ENCODE measurements around the gene RHBG. TPM values are rescaled to one million over a fixed set of nuclear protein-coding genes. Genes with fewer than 3 reads are reported as not detected.

Gene RHBG
- total and polyA plus RNA-seq, 7 experiments from 2014 or later: not detected

DNA sequence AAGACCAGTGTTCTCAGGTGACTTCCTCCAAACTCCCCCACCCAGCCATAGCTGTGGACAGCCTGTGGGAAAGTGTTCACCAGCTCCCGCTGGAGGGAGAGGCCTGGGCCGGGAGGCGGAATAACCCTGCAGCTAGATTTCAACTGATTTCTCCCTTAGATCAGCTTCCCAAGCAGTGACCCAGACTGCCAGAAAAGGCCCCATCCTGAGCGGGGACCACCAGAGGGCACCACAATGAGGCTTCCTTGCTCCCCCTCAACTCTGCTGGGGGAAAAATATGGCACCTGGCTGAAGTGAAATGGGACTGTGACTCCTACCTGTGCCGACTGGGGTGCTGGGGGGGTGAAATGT is 50.8 kb downstream of the RHBG start:
- peak overlapping the region; percentile 77 for H3K4me3 ChIP-seq (ENCODE audit: low read length)
- POLR2A ChIA-PET: interaction anchor here (0.7 to 1.1 kb wide), 2 partner anchors 75 to 1781 kb away, joined by 3 read pairs; no protein-coding TSS in a partner anchor
- ATAC-seq: peak; percentile 43
- H3K27me3 ChIP-seq (ENCODE audit: control insufficient read depth in 2 of 2, insufficient read depth in 2 of 2, low read length in 2 of 2): peaks cover 0 to 32% of the 10 kb centered on the region in 2 donors
- Mint-ChIP-seq H3K27ac (no peak overlapping the region), H3K4me1 (peaks cover 9 to 28% (median 16%) of the 10 kb centered on the region in 7 donors), H3K4me3 (peak overlapping the region; percentile 80 to 94 (median 87)), H3K9me3 (no peaks in the 10 kb centered on the region), H3K27me3 (peaks cover 72 to 92% (median 84%) of the 10 kb centered on the region in 5 donors), H3K36me3 (peaks cover 0 to 7% (median 0%) of the 10 kb centered on the region in 5 donors)
- DNase-seq: peak in 1 of 9 donors; percentile 22
- H3K9me3 ChIP-seq (ENCODE audit: control insufficient read depth in 2 of 3, low read length in 3 of 3): no peaks in the 10 kb centered on the region
- no peak overlapping the region for H3K27ac ChIP-seq (ENCODE audit: low read depth, low read length)
- CTCF ChIA-PET: interaction anchor here (0.6 to 2.8 kb wide), 3 partner anchors 25 to 34 kb away, joined by 4 to 11 read pairs (median 5); no protein-coding TSS in a partner anchor
- peaks cover 15 to 24% of the 10 kb centered on the region in 2 donors for H3K4me1 ChIP-seq (ENCODE audit: control insufficient read depth in 2 of 2, insufficient read depth in 2 of 2, low read length in 2 of 2)
- H3K36me3 ChIP-seq (ENCODE audit: control insufficient read depth in 2 of 3, insufficient read depth in 3 of 3, low read length in 3 of 3): no peaks in the 10 kb centered on the region
- intact Hi-C loops (cut with micrococcal nuclease): loop anchor here (2.0 kb wide), 3 partner anchors 15 to 35 kb away; no protein-coding TSS in a partner anchor

DNA sequence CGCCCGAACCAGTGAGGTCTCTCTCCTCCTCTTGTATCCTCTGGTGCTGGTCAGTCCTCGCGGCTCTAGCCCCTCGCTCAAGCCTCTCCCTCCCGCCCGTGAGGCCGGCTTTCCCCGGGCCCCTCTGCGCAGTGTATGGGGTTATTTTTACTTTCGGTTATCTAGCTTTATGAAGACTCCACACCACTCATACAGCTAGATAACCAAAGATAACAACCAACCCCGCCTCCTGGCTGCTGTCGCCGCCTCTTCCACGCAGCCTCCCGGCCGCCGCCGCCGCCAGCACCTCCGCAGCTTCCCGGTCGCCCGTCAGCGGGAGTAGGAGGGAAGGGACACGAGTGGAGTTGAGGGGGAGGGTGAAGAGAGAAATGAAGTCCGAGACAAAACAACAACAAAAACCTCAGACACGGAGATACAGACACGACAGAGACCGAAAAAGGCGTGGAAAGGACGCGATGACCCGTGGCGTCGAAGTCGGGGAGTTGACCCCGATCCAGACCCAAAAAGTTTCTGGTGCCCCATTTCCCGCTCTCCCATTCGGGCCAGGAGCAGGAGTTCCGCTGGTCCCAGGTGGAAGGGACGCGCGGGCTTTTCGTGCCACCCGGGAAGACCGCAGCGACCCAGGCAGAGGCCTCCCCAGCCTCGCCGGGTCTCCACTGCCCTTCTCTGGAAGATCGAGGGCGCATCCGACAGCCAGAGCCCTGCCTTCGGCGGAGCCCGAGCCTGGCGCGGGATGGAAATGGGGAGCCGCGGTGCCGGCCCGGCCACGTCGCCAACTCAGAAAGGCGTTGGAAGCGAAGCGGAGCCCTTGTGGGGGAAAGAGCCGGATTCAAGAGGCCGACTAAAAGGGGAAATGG is 51.4 kb downstream of the RHBG start:
- peak overlapping the region; percentile 77 for H3K4me3 ChIP-seq (ENCODE audit: low read length)
- intact Hi-C loops (cut with micrococcal nuclease): loop anchor here (2.0 kb wide), 2 partner anchors 14 to 22 kb away; no protein-coding TSS in a partner anchor
- ChIA-PET POLR2A (interaction anchor here (0.7 to 1.1 kb wide), 2 partner anchors 75 to 1781 kb away, joined by 3 read pairs; no protein-coding TSS in a partner anchor), CTCF (interaction anchor here (0.6 to 2.8 kb wide), 3 partner anchors 25 to 35 kb away, joined by 4 to 11 read pairs (median 5); no protein-coding TSS in a partner anchor)
- ATAC-seq (peak; percentile 79), DNase-seq (peak in 8 of 9 donors; percentile 11 to 48 (median 32))
- H3K4me3 Mint-ChIP-seq: peak overlapping the region; percentile 80 to 94 (median 87)
- H3K36me3 Mint-ChIP-seq: peaks cover 0 to 7% (median 0%) of the 10 kb centered on the region in 5 donors
- no peak overlapping the region for H3K27ac ChIP-seq (ENCODE audit: low read depth, low read length)
- H3K4me1 ChIP-seq (ENCODE audit: control insufficient read depth in 2 of 2, insufficient read depth in 2 of 2, low read length in 2 of 2): peaks cover 15 to 24% of the 10 kb centered on the region in 2 donors
- H3K27me3 Mint-ChIP-seq: peaks cover 72 to 92% (median 81%) of the 10 kb centered on the region in 5 donors
- peak overlapping the region in 3 of 9 donors; percentile 60 to 71 (median 65) for H3K27ac Mint-ChIP-seq
- no peaks in the 10 kb centered on the region for H3K9me3 ChIP-seq (ENCODE audit: control insufficient read depth in 2 of 3, low read length in 3 of 3)
- no peaks in the 10 kb centered on the region for H3K36me3 ChIP-seq (ENCODE audit: control insufficient read depth in 2 of 3, insufficient read depth in 3 of 3, low read length in 3 of 3)
- peaks cover 0 to 34% of the 10 kb centered on the region in 2 donors for H3K27me3 ChIP-seq (ENCODE audit: control insufficient read depth in 2 of 2, insufficient read depth in 2 of 2, low read length in 2 of 2)
- peaks cover 9 to 28% (median 16%) of the 10 kb centered on the region in 7 donors for H3K4me1 Mint-ChIP-seq
- H3K9me3 Mint-ChIP-seq: no peaks in the 10 kb centered on the region

DNA sequence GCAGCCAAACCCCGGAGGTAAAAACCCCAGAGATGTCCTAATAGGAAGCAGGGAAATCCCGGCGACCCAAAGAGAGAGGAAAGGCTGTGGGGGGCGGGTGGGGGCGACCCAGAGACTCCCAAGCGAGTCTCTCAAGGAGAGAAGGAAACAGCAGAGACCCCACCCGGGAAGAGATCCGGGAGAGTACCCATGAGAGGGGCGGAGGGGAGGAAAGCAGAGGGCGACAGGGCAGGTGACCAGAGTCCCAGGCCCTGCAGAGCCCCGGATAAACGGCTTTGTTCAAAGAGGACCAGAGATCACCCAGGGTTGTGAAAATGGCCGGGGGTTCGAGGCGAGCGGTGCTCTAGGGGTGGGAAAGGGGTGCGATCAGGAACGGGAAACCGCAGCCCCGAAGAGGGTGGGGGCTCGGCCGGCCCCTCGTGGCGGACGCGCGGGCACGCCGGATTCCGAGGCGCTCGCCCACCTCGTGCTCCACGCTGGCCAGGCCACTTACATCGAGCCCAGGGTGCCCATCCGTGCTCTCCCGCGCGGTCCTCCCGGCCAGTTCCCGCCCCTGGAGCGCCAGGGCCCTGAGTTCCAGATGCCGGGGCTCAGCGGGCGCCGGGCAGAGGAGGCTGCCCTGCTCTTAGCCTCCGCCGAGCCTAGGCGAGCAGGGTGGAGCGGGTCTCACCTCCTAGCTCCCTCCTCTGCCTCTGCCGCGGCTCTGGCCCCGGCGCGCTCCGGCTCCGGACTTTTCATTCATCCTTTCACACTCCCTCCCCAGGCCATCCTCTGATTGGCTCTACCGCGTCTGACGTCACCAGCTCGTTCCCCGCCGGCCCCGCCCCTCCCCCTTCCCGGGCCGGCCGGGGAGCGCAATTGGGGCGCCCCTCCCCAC is 52.3 kb downstream of the RHBG start:
- H3K36me3 Mint-ChIP-seq: peaks cover 0 to 7% (median 0%) of the 10 kb centered on the region in 5 donors

DNA sequence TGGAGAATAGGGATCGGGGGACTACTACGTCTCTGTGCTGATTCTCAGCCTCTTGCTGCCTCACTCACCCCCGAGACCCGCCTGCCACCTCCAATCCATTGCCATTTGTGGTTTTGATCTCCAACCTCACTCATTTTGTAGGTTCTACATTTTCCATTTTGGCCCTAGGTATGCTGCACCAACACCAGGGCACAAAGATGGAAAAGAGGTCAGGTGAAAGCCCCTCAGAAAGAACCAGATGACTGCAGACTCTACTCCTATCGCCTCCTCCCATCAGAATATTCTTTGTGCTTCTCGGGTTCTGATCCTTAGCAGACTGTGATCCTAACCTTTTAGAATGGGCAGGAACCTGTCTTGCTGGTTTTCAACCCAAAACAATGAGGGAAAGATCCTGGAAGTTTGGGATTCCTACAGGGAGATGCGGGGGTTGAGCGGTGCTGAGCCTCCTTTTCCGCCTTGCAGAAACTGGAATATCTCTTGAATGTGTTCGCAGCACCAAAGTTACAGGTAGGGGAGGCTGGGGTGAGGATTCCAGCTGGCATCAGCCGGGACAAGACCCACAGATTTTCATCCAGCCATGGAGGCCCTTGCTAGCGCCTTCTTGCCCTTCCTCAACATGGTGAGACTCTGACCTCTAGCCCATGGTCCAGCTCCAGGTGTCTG is 53.1 kb downstream of the RHBG start:
- Mint-ChIP-seq H3K27me3 (peaks cover 74 to 97% (median 82%) of the 10 kb centered on the region in 5 donors), H3K27ac (peak overlapping the region in 5 of 9 donors; percentile 38 to 66 (median 48)), H3K9me3 (no peaks in the 10 kb centered on the region), H3K4me1 (peaks cover 9 to 28% (median 16%) of the 10 kb centered on the region in 7 donors), H3K4me3 (peak overlapping the region; percentile 81 to 94 (median 84)), H3K36me3 (peaks cover 0 to 7% (median 0%) of the 10 kb centered on the region in 5 donors)
- ChIA-PET CTCF (interaction anchor here (0.6 to 1.6 kb wide), 2 partner anchors 36 to 83 kb away, joined by 3 to 4 read pairs; no protein-coding TSS in a partner anchor), POLR2A (no interaction called here)
- ATAC-seq (no peak), DNase-seq (no peak)
- Histone ChIP-seq H3K36me3 (ENCODE audit: control insufficient read depth in 2 of 3, insufficient read depth in 3 of 3, low read length in 3 of 3) (no peaks in the 10 kb centered on the region), H3K27ac (ENCODE audit: low read depth, low read length) (no peak overlapping the region), H3K4me3 (ENCODE audit: low read length) (peak overlapping the region; percentile 77), H3K4me1 (ENCODE audit: control insufficient read depth in 2 of 2, insufficient read depth in 2 of 2, low read length in 2 of 2) (peaks cover 15 to 24% of the 10 kb centered on the region in 2 donors), H3K27me3 (ENCODE audit: control insufficient read depth in 2 of 2, insufficient read depth in 2 of 2, low read length in 2 of 2) (peaks cover 0 to 37% of the 10 kb centered on the region in 2 donors), H3K9me3 (ENCODE audit: control insufficient read depth in 2 of 3, low read length in 3 of 3) (no peaks in the 10 kb centered on the region)
- intact Hi-C loops (cut with micrococcal nuclease): loop anchor here (2.0 kb wide), 2 partner anchors 13 to 21 kb away; no protein-coding TSS in a partner anchor

More for the DNA sequence above, 52.3 kb downstream of the RHBG start:
- Mint-ChIP-seq H3K4me3 (peak overlapping the region; percentile 82 to 94 (median 87)), H3K9me3 (no peaks in the 10 kb centered on the region), H3K27ac (peak overlapping the region in 3 of 9 donors; percentile 38 to 66 (median 56)), H3K27me3 (peaks cover 74 to 96% (median 81%) of the 10 kb centered on the region in 5 donors), H3K4me1 (peaks cover 9 to 28% (median 16%) of the 10 kb centered on the region in 7 donors)
- CTCF ChIA-PET: no interaction called here
- DNase-seq: peak in 8 of 9 donors; percentile 25 to 74 (median 38)
- POLR2A ChIA-PET: no interaction called here
- intact Hi-C loops (cut with micrococcal nuclease): loop anchor here (2.0 kb wide), 2 partner anchors 14 to 22 kb away; no protein-coding TSS in a partner anchor
- no peak overlapping the region for H3K27ac ChIP-seq (ENCODE audit: low read depth, low read length)
- peak overlapping the region; percentile 77 for H3K4me3 ChIP-seq (ENCODE audit: low read length)
- H3K36me3 ChIP-seq (ENCODE audit: control insufficient read depth in 2 of 3, insufficient read depth in 3 of 3, low read length in 3 of 3): no peaks in the 10 kb centered on the region
- peak; percentile 76 for ATAC-seq
- H3K4me1 ChIP-seq (ENCODE audit: control insufficient read depth in 2 of 2, insufficient read depth in 2 of 2, low read length in 2 of 2): peaks cover 15 to 24% of the 10 kb centered on the region in 2 donors
- H3K9me3 ChIP-seq (ENCODE audit: control insufficient read depth in 2 of 3, low read length in 3 of 3): no peaks in the 10 kb centered on the region
- peaks cover 0 to 37% of the 10 kb centered on the region in 2 donors for H3K27me3 ChIP-seq (ENCODE audit: control insufficient read depth in 2 of 2, insufficient read depth in 2 of 2, low read length in 2 of 2)

DNA sequence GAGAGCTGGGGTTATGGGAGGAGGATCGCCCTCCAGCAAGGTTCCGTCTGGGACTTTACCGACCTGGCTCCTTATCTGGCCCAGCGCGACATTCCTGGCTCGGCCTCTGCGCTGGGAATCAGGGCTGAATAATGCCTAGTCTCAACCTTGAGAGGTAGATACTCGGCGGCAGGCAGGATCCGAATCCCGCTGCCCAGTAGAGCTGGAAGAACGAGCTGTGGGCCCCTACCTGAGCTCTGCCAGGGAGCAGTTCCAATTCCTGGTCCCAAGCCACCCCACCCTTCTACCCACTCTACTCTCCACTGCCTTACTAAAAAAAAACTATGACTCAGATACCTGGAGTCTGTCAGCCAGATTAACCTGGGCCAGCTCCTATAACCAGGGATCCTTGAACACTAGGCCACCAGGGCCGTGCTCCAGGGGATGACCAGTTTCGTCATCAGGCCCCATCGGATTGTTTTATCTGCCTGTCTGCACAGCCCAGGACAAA is 53.6 kb downstream of the RHBG start:
- H3K4me1 ChIP-seq (ENCODE audit: control insufficient read depth in 2 of 2, insufficient read depth in 2 of 2, low read length in 2 of 2): peaks cover 15 to 24% of the 10 kb centered on the region in 2 donors
- ChIA-PET CTCF (interaction anchor here (1.6 kb wide), 1 partner anchor 37 kb away, joined by 4 read pairs; no protein-coding TSS in a partner anchor), POLR2A (interaction anchor here (0.8 kb wide), 1 partner anchor 43 kb away, joined by 3 read pairs; no protein-coding TSS in a partner anchor)
- Mint-ChIP-seq H3K36me3 (peaks cover 0 to 7% (median 0%) of the 10 kb centered on the region in 5 donors), H3K27ac (no peak overlapping the region), H3K9me3 (no peaks in the 10 kb centered on the region), H3K4me1 (peaks cover 9 to 28% (median 16%) of the 10 kb centered on the region in 7 donors), H3K4me3 (peak overlapping the region in 4 of 10 donors; percentile 35 to 84 (median 84)), H3K27me3 (peaks cover 74 to 97% (median 84%) of the 10 kb centered on the region in 5 donors)
- no peak for ATAC-seq
- H3K27me3 ChIP-seq (ENCODE audit: control insufficient read depth in 2 of 2, insufficient read depth in 2 of 2, low read length in 2 of 2): peaks cover 0 to 37% of the 10 kb centered on the region in 2 donors
- H3K36me3 ChIP-seq (ENCODE audit: control insufficient read depth in 2 of 3, insufficient read depth in 3 of 3, low read length in 3 of 3): no peaks in the 10 kb centered on the region
- H3K9me3 ChIP-seq (ENCODE audit: control insufficient read depth in 2 of 3, low read length in 3 of 3): no peaks in the 10 kb centered on the region
- intact Hi-C loops (cut with micrococcal nuclease): no loop called here
- DNase-seq: no peak
- no peak overlapping the region for H3K27ac ChIP-seq (ENCODE audit: low read depth, low read length)
- H3K4me3 ChIP-seq (ENCODE audit: low read length): no peak overlapping the region

All from naive thymus-derived CD4-positive, alpha-beta T cell (primary cell).